Hematopoietic multipotent progenitor cell (in vitro differentiated cells): Measurements from ENCODE around the gene OR52H1. TPM values are rescaled to one million over a fixed set of nuclear protein-coding genes. Genes with fewer than 3 reads are reported as not detected.

Experiments
- total RNA-seq: library from RNA; depleted of rRNA; stranded (reverse); fragments of >200 nt; gene quantifications from one replicate; pipeline ENCODE4 v1.2.3, GENCODE V29; 2012

The OR52H1 gene
- total RNA-seq, 1 donor: 4.3 TPM

Other genes starting within 250 kb of the OR52H1 start
- 0.54 TPM for gene OR51B4, start 246.6 kb downstream of the OR52H1 start, total RNA-seq
- 0.27 TPM for gene OR51B2, start 224.2 kb downstream of the OR52H1 start, total RNA-seq
- gene OR51B5, start 205.0 kb downstream of the OR52H1 start, total RNA-seq: 0.81 TPM
- gene OR51B6, start 197.0 kb downstream of the OR52H1 start, total RNA-seq: not detected
- not detected for gene OR51M1, start 164.7 kb downstream of the OR52H1 start, total RNA-seq
- not detected for gene OR51Q1, start 126.4 kb downstream of the OR52H1 start, total RNA-seq
- gene OR51I1, start 107.0 kb downstream of the OR52H1 start, total RNA-seq: 1.3 TPM
- gene OR51I2, start 99.2 kb downstream of the OR52H1 start, total RNA-seq: under 0.01 TPM
- not detected for gene OR52D1, start 59.9 kb downstream of the OR52H1 start, total RNA-seq
- gene UBQLN3, start 38.6 kb downstream of the OR52H1 start, total RNA-seq: 0.81 TPM
- gene UBQLNL, start 31.8 kb downstream of the OR52H1 start, total RNA-seq: 0.81 TPM
- under 0.01 TPM for gene OR52B6, start 32.3 kb upstream of the OR52H1 start, total RNA-seq
- 2.4 TPM for gene TRIM6, start 48.1 kb upstream of the OR52H1 start, total RNA-seq
- 12.7 TPM for gene TRIM34, start 76.5 kb upstream of the OR52H1 start, total RNA-seq
- gene TRIM5, start 136.5 kb upstream of the OR52H1 start, total RNA-seq: 25.9 TPM
- gene TRIM22, start 141.2 kb upstream of the OR52H1 start, total RNA-seq: 74.6 TPM
- 0.27 TPM for gene OR56B1, start 187.9 kb upstream of the OR52H1 start, total RNA-seq
- 1.3 TPM for gene OR52N4, start 205.7 kb upstream of the OR52H1 start, total RNA-seq
- 0.81 TPM for gene OR52N5, start 234.8 kb upstream of the OR52H1 start, total RNA-seq
- gene OR52N1, start 242.7 kb upstream of the OR52H1 start, total RNA-seq: 0.54 TPM